GM12878 (cell line): ENCODE data around the gene ERC2. TPM values are rescaled to one million over a fixed set of nuclear protein-coding genes. Genes with fewer than 3 reads are reported as not detected.

ENCODE experiments used
- ATAC-seq: fragments of 200-7000 bp; cut with Tn5 transposase; 3 replicates; pipeline ENCODE4 v1.9.1; 2020; ENCODE audit warnings: mild to moderate bottlenecking, moderate library complexity
- BruUV-seq: library from RNA; stranded (reverse); fragments of 400-500 nt; replicated peaks from 2 replicates; lab custom pipeline; 2021; lab: Mats Ljungman, UMichigan
- CTCF ChIA-PET: fragments of 300-600 bp; sonication (Branson Sonifier 250); formaldehyde crosslinking; extraction: SDS; loops from one replicate; lab custom pipeline; 2021; ENCODE audit warnings: inconsistent platforms; lab: Yijun Ruan, JAX
- POLR2A ChIA-PET: fragments of 350-600 bp; formaldehyde crosslinking; extraction: SDS; loops from one replicate; lab custom pipeline; 2021; ENCODE audit warnings: inconsistent platforms; lab: Charles Lee
- RAD21 ChIA-PET: fragments of 300-600 bp; sonication (Branson Sonifier 250); formaldehyde crosslinking; loops from one replicate; lab custom pipeline; 2023; ENCODE audit warnings: antibody characterized with exemption; ENCODE audit not compliant: unreplicated experiment; lab: Charles Lee
- SMC1A ChIA-PET: fragments of 300-600 bp; sonication (Branson Sonifier 250); formaldehyde crosslinking; loops from one replicate; lab custom pipeline; 2023; ENCODE audit not compliant: unreplicated experiment, uncharacterized antibody; lab: Charles Lee
- DNase-seq: peaks from one replicate; pipeline ENCODE4 v3.0.0-alpha.2; 2011; ENCODE audit warnings: low read depth, low spot score
- FAIRE-seq: peaks from 3 replicates; lab custom pipeline; 2011; peaks lifted over from hg19 to GRCh38; lab: Jason Lieb, UNC
- H2AFZ ChIP-seq: 2 replicates; pipeline ENCODE4 v1.6.0; 2011; ENCODE audit warnings: low read depth, low read length, control low read depth; ENCODE audit not compliant: control insufficient read depth
- H3K27ac ChIP-seq: 2 replicates; pipeline ENCODE4 v1.5.1; 2011; ENCODE audit warnings: control low read depth; ENCODE audit not compliant: control insufficient read depth, insufficient read depth
- H3K27me3 ChIP-seq, 2 experiments: replicated peaks in 1 of 2; 2 replicates each; pipeline versions ENCODE4 v1.6.0 to v1.6.1; 2011; ENCODE audit warnings: low read length in 1 of 2; ENCODE audit not compliant: control insufficient read depth in 2 of 2, insufficient read depth in 2 of 2
- H3K36me3 ChIP-seq, 2 experiments: 2 replicates each; pipeline ENCODE4 v1.5.1; 2011; ENCODE audit warnings: low read length in 1 of 2; ENCODE audit not compliant: control insufficient read depth in 2 of 2, insufficient read depth in 2 of 2
- H3K4me1 ChIP-seq: 2 replicates; pipeline ENCODE4 v1.6.1; 2011; ENCODE audit warnings: mild to moderate bottlenecking, low read length, moderate library complexity, mixed read lengths; ENCODE audit not compliant: control insufficient read depth, insufficient read depth
- H3K4me2 ChIP-seq: 2 replicates; pipeline ENCODE4 v1.6.0; 2011; ENCODE audit warnings: control low read depth; ENCODE audit not compliant: control insufficient read depth, insufficient read depth
- H3K4me3 ChIP-seq: fragments of 200-600 bp; sonication (generic); 2 replicates; pipeline ENCODE4 v1.5.1; 2016
- H3K79me2 ChIP-seq: 2 replicates; pipeline ENCODE4 v1.6.0; 2011; ENCODE audit warnings: low read length; ENCODE audit not compliant: control insufficient read depth, insufficient read depth
- H3K9ac ChIP-seq: 2 replicates; pipeline ENCODE4 v1.8.0; 2011; ENCODE audit warnings: low read length, control low read depth, mixed read lengths; ENCODE audit not compliant: control insufficient read depth, insufficient read depth
- H3K9me3 ChIP-seq: replicated peaks from 3 replicates; pipeline ENCODE4 v1.5.1; 2011; ENCODE audit warnings: mild to moderate bottlenecking, low read length; ENCODE audit not compliant: control insufficient read depth, insufficient read depth
- H4K20me1 ChIP-seq: 2 replicates; pipeline ENCODE4 v1.6.0; 2011; ENCODE audit not compliant: control insufficient read depth, insufficient read depth
- EED ChIP-seq: sonication (generic); IDR thresholded peaks from 2 replicates; pipeline ENCODE4 v1.6.1; 2016; ENCODE audit warnings: antibody characterized with exemption, low read depth
- IKZF1 ChIP-seq: fragments of 450-650 bp; conservative IDR thresholded peaks from 2 replicates; pipeline ENCODE4 v1.6.1; 2017; ENCODE audit warnings: antibody characterized with exemption, mild to moderate bottlenecking
- IKZF2 ChIP-seq, 2 experiments: fragments of 450-650 bp; IDR thresholded peaks; 2 replicates each; pipeline ENCODE4 v1.6.1; 2017; ENCODE audit warnings: mild to moderate bottlenecking in 2 of 2, moderate library complexity in 2 of 2
- MEF2B ChIP-seq: fragments of 450-650 bp; IDR thresholded peaks from 2 replicates; pipeline ENCODE4 v1.6.1; 2018; ENCODE audit warnings: mild to moderate bottlenecking, moderate library complexity; ENCODE audit not compliant: partially characterized antibody, poor library complexity, severe bottlenecking
- RUNX3 ChIP-seq: IDR thresholded peaks from 2 replicates; pipeline ENCODE4 v1.6.1; 2012; ENCODE audit warnings: low read length, inconsistent platforms
- TCF12 ChIP-seq: IDR thresholded peaks from 2 replicates; pipeline ENCODE4 v1.6.1; 2011; ENCODE audit warnings: low read depth, mild to moderate bottlenecking, low read length
- ZZZ3 ChIP-seq: IDR thresholded peaks from 2 replicates; pipeline ENCODE4 v1.6.1; 2011; ENCODE audit warnings: low read depth; ENCODE audit not compliant: control insufficient read depth, insufficient read length
- WGBS: methylation state at CpG from one replicate; pipeline ENCODE4 v1.1.6; 2016; ENCODE audit warnings: low lambda C conversion rate; ENCODE audit not compliant: insufficient replicate concordance, insufficient coverage; ENCODE audit errors: missing lambda C conversion rate; 5-methylcytosine and 5-hydroxymethylcytosine counted together
- in situ Hi-C: fragments of 300-500 bp; cut with MboI; formaldehyde crosslinking; loops from 9 replicates; pipeline ENCODE4 v1.14.3; 2018; ENCODE audit warnings: mixed read lengths
- intact Hi-C: fragments of 100-400 bp; cut with micrococcal nuclease; formaldehyde crosslinking; loops from one replicate; pipeline ENCODE4 v1.14.2; 2022; ENCODE audit not compliant: unreplicated experiment
- polyA plus RNA-seq, 11 experiments: library from polyadenylated mRNA; depleted of rRNA in 4 of 11; unstranded in 6 of 11; stranded (reverse) in 5 of 11; fragments of >200 nt; fragmentation: Nextera tagmentation in 4 of 11; fragmentation: Illumina TruSeq in 1 of 11; extraction: Ambion mirVana in 4 of 11; extraction: Trizol in 1 of 11; gene quantifications; 1 replicate in 1 of 11; 2 replicates in 10 of 11; pipeline versions ENCODE4 v1.2.1 to v1.2.3, GENCODE V29; 2011 to 2016; ENCODE audit warnings: inconsistent platforms in 2 of 11, missing spikeins in 2 of 11, low read depth in 1 of 11
- total RNA-seq, 4 experiments: library from RNA; depleted of rRNA in 3 of 4; stranded (reverse); fragments of >200 nt in 3 of 4; fragmentation: Illumina TruSeq in 1 of 4; extraction: Trizol in 1 of 4; gene quantifications; 2 replicates each; pipeline versions ENCODE4 v1.2.1 to v1.2.3, GENCODE V29; 2013 to 2021
- TF ChIP-seq, protein P1 (sequence below): IDR thresholded peaks from 2 replicates; pipeline ENCODE4 v1.6.1; 2012; ENCODE audit warnings: low read depth, low read length, improper control_type of control experiment

ERC2 gene
- total and polyA plus RNA-seq, 10 of the 15 experiments (the other 5 are each of a cell fraction or from before 2014, with no cell fraction given): 0.06 to 1.4 (median 0.12) TPM; not detected in 3

DNA sequence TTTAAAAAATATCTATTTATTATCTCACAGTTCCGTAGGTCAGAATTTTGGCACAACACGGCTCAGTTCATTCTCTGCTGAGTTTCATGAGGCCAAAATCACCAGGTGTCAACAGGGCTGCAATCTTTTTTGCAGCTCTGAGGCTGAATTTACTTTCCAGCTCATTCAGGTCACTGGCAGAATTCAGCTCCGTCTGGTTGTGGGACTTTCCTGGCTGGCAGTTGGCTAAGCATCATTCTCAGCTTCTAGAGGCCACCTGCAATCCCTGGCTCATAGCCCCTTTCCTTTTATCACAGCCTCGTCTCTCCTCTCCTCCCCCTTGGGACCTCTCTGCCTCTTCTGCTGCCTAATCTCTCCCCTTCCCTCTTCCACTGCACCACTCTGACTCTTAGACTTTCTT is 807.1 kb downstream of the ERC2 start:
- intact Hi-C loops: no loop called here
- DNase-seq (peak; percentile 45), ATAC-seq (peak; percentile 80), FAIRE-seq (no peak)
- Histone ChIP-seq H3K27ac (peak overlapping the region; percentile 69), H3K36me3 (no peaks in the 10 kb centered on the region), H2AFZ (peak overlapping the region; percentile 79), H3K4me2 (peak overlapping the region; percentile 80), H3K4me3 (0 out of 2 replicates have a peak overlapping the region, but pooled peaks have one; percentile 8), H3K27me3 (no peaks in the 10 kb centered on the region), H3K79me2 (no peaks in the 10 kb centered on the region), H4K20me1 (no peaks in the 10 kb centered on the region), H3K9ac (peak overlapping the region; percentile 40; the same call in 1 of the 2 replicates), H3K4me1 (peaks cover 35% of the 10 kb centered on the region), H3K9me3 (no peaks in the 10 kb centered on the region)
- in situ Hi-C loops: no loop called here
- 0% methylated on average over 4 of the region's 4 CpGs for WGBS
- ChIA-PET RAD21 (interaction anchor here (0.9 to 3.4 kb wide), 11 partner anchors 14 to 156 kb away, joined by 3 to 14 read pairs (median 5); no protein-coding TSS in a partner anchor), CTCF (interaction anchor here (1.0 to 2.6 kb wide), 9 partner anchors 8 to 62 kb away, joined by 3 to 7 read pairs (median 4); no protein-coding TSS in a partner anchor), POLR2A (interaction anchor here (1.0 to 3.8 kb wide), 4 partner anchors 12 to 73 kb away, joined by 3 to 23 read pairs (median 6); no protein-coding TSS in a partner anchor), SMC1A (interaction anchor here (0.7 to 4.2 kb wide), 19 partner anchors 8 to 173 kb away, joined by 3 to 34 read pairs (median 4); no protein-coding TSS in a partner anchor)
- TF ChIP-seq ZZZ3: no peak
- 0 out of 2 replicates have a peak, but pooled peaks have one; percentile 15 for TF ChIP-seq EED
- TF ChIP-seq MEF2B: peak; percentile 20
- 0 out of 2 replicates have a peak, but pooled peaks have one; percentile 16 for TF ChIP-seq IKZF1
- 0 out of 2 replicates have a peak, but pooled peaks have one; percentile 39 for TF ChIP-seq TCF12
- TF ChIP-seq IKZF2 (IDR thresholded peaks at IDR 0.05): 0 out of 4 replicates have a peak, but pooled peaks of 1 of the 2 experiments have one; percentile 10
- peak; percentile 5; the same call in 1 of the 2 replicates for TF ChIP-seq RUNX3
- TF ChIP-seq, protein P1, sequence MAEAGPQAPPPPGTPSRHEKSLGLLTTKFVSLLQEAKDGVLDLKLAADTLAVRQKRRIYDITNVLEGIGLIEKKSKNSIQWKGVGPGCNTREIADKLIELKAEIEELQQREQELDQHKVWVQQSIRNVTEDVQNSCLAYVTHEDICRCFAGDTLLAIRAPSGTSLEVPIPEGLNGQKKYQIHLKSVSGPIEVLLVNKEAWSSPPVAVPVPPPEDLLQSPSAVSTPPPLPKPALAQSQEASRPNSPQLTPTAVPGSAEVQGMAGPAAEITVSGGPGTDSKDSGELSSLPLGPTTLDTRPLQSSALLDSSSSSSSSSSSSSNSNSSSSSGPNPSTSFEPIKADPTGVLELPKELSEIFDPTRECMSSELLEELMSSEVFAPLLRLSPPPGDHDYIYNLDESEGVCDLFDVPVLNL: no peak
- BruUV-seq: no TSS peak
